Vagina (tissue), 2 donors: ENCODE data around the gene HM13. TPM values are rescaled to one million over a fixed set of nuclear protein-coding genes. Genes with fewer than 3 reads are reported as not detected.
"Not testable (repeated sequence)": the region's sequence is repeated elsewhere in the genome, so short reads cannot be mapped to it uniquely, and the experiment has no call there.

ENCODE experiments used
- DNase-seq, 2 donors: peaks; one replicate each; pipeline ENCODE4 v3.0.0-alpha.2; 2017; ENCODE audit errors: extremely low spot score in 2 of 2
- H3K27ac ChIP-seq: fragments of 200-600 bp; sonication (generic); one replicate; pipeline ENCODE4 v1.5.1; 2019
- H3K27me3 ChIP-seq: fragments of 200-600 bp; sonication (generic); one replicate; pipeline ENCODE4 v1.5.1; 2019
- H3K36me3 ChIP-seq, 2 donors: fragments of 200-600 bp; sonication (generic); one replicate each; pipeline ENCODE4 v1.5.1; 2017 to 2019
- H3K4me1 ChIP-seq: fragments of 200-600 bp; sonication (generic); one replicate; pipeline ENCODE4 v1.5.1; 2019
- H3K4me3 ChIP-seq, 2 donors: fragments of 200-600 bp; sonication (generic); 1 replicate in 1 of 2; 2 replicates in 1 of 2; pipeline ENCODE4 v1.5.1; 2016 to 2019
- H3K9me3 ChIP-seq: fragments of 200-600 bp; sonication (generic); one replicate; pipeline ENCODE4 v1.5.1; 2019
- POLR2A ChIP-seq, 2 donors: fragments of 450-650 bp; IDR thresholded peaks; one replicate each; pipeline ENCODE4 v1.6.1; 2017; ENCODE audit warnings: antibody characterized with exemption in 2 of 2, mild to moderate bottlenecking in 2 of 2, moderate library complexity in 2 of 2
- POLR2AphosphoS5 ChIP-seq, 2 donors: sonication (generic); formaldehyde crosslinking; IDR thresholded peaks; one replicate each; pipeline ENCODE4 v1.9.0; 2017; ENCODE audit warnings: antibody characterized with exemption in 2 of 2, mild to moderate bottlenecking in 2 of 2, low read depth in 1 of 2; ENCODE audit not compliant: insufficient read depth in 1 of 2
- intact Hi-C: fragments of 100-400 bp; cut with DNase I; formaldehyde crosslinking; loops from one replicate; pipeline ENCODE4 v1.15.1; 2023
- total RNA-seq: library from RNA; depleted of rRNA; stranded (reverse); fragments of >200 nt; gene quantifications from one replicate; pipeline ENCODE4 v1.2.3, GENCODE V29; 2016
- TF ChIP-seq, protein P1 (sequence below), 3 experiments: fragments of 450-650 bp in 2 of 3; fragments of 200-600 bp in 1 of 3; sonication (generic) in 1 of 3; IDR thresholded peaks; one replicate each; pipeline ENCODE4 v1.5.1; 2017 to 2019; ENCODE audit warnings: antibody characterized with exemption in 3 of 3, mild to moderate bottlenecking in 2 of 3, moderate library complexity in 2 of 3

The HM13 gene
- total RNA-seq, 1 donor from 2014 or later: 77.8 TPM

- TF ChIP-seq POLR2A (IDR thresholded peaks at IDR 0.05): peak in 1 of 2 donors; percentile 40
- TF ChIP-seq, protein P1, sequence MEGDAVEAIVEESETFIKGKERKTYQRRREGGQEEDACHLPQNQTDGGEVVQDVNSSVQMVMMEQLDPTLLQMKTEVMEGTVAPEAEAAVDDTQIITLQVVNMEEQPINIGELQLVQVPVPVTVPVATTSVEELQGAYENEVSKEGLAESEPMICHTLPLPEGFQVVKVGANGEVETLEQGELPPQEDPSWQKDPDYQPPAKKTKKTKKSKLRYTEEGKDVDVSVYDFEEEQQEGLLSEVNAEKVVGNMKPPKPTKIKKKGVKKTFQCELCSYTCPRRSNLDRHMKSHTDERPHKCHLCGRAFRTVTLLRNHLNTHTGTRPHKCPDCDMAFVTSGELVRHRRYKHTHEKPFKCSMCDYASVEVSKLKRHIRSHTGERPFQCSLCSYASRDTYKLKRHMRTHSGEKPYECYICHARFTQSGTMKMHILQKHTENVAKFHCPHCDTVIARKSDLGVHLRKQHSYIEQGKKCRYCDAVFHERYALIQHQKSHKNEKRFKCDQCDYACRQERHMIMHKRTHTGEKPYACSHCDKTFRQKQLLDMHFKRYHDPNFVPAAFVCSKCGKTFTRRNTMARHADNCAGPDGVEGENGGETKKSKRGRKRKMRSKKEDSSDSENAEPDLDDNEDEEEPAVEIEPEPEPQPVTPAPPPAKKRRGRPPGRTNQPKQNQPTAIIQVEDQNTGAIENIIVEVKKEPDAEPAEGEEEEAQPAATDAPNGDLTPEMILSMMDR (IDR thresholded peaks at IDR 0.05): no peak
- TF ChIP-seq POLR2AphosphoS5 (IDR thresholded peaks at IDR 0.05; ENCODE audit: insufficient read depth in 1 of 2, low read depth in 1 of 2): peak; percentile 93 to 96
- Histone ChIP-seq H3K9me3 (no peaks in the 10 kb centered on the region), H3K27me3 (no peaks in the 10 kb centered on the region), H3K27ac (peak overlapping the region; percentile 94), H3K4me1 (peaks cover 40% of the 10 kb centered on the region), H3K36me3 (no peaks in the 10 kb centered on the region), H3K4me3 (peak overlapping the region; percentile 42 to 54)
- intact Hi-C loops: loop anchor here (2.0 kb wide), 1 partner anchor 32 kb away; the partner anchor contains the start of gene ID1
- peak in 1 of 2 donors; percentile 99 for DNase-seq
Observed at GRCh38 chr20:31572701-31573554, 58.7 kb downstream of the HM13 start.

DNA sequence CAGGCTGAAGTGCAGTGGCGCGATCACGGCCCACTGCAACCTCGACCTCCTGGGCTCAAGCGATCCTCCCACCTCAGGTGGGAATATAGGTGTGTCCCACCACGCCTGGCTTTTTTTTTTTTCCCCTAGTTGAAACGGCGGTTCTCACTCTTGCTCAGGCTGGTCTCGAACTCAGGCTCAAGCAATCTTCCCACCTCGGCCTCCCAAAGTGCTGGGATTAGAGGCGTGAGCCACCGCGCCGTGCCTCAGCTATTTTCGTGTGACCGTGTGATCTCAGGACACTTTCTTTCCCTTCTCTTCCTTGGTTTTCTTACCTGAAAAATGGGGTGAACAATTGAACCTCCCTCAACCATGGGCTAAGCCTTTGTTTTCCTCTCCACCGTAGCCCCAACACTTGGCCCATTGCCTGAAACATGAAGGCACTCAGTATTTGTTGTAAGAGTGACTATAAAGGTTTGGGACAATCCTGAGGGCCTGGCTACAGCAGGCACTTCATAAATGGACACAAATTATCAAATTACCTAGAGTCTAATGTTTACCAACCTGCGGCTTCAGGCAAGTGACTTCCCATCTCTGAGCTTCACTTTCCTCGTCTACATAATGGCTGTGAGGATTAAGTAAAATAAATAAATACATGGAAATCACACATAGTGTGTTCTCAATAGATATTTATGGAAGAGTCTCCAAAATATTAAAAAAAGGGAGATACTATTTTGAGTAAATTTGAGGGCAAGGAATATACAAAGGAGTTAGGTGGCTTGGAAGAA, 59.5 kb downstream of the HM13 start:
- TF ChIP-seq POLR2A (IDR thresholded peaks at IDR 0.05) (no peak), POLR2AphosphoS5 (IDR thresholded peaks at IDR 0.05; ENCODE audit: insufficient read depth in 1 of 2, low read depth in 1 of 2) (no peak)
- TF ChIP-seq, protein P1 (IDR thresholded peaks at IDR 0.05): no peak
- Histone ChIP-seq H3K4me1 (peaks cover 40% of the 10 kb centered on the region), H3K27ac (peak overlapping the region; percentile 94), H3K9me3 (no peaks in the 10 kb centered on the region), H3K4me3 (peak overlapping the region; percentile 42 to 54), H3K36me3 (no peaks in the 10 kb centered on the region), H3K27me3 (no peaks in the 10 kb centered on the region)
- intact Hi-C loops: loop anchor here (2.0 kb wide), 1 partner anchor 31 kb away; the partner anchor contains the start of gene ID1
- DNase-seq: no peak

- DNase-seq, H3K36me3 ChIP-seq, H3K27me3 ChIP-seq, H3K4me3 ChIP-seq, H3K9me3 ChIP-seq, intact Hi-C loops, H3K27ac ChIP-seq: not testable (repeated sequence)
- peaks cover 31% of the 10 kb centered on the region for H3K4me1 ChIP-seq
Observed at GRCh38 chr20:31574986-31575385, 60.7 kb downstream of the HM13 start.

GRCh38 chr20:31576751-31577150, 62.5 kb downstream of the HM13 start:
- no peaks in the 10 kb centered on the region for H3K9me3 ChIP-seq
- no peaks in the 10 kb centered on the region for H3K27me3 ChIP-seq
- no peaks in the 10 kb centered on the region for H3K36me3 ChIP-seq
- no peak overlapping the region for H3K27ac ChIP-seq
- TF ChIP-seq, protein P1 (IDR thresholded peaks at IDR 0.05): no peak
- TF ChIP-seq POLR2A (IDR thresholded peaks at IDR 0.05) (no peak), POLR2AphosphoS5 (IDR thresholded peaks at IDR 0.05; ENCODE audit: insufficient read depth in 1 of 2, low read depth in 1 of 2) (no peak)
- DNase-seq: no peak
- H3K4me3 ChIP-seq: no peak overlapping the region
- peaks cover 18% of the 10 kb centered on the region for H3K4me1 ChIP-seq
- intact Hi-C loops: no loop called here

DNA sequence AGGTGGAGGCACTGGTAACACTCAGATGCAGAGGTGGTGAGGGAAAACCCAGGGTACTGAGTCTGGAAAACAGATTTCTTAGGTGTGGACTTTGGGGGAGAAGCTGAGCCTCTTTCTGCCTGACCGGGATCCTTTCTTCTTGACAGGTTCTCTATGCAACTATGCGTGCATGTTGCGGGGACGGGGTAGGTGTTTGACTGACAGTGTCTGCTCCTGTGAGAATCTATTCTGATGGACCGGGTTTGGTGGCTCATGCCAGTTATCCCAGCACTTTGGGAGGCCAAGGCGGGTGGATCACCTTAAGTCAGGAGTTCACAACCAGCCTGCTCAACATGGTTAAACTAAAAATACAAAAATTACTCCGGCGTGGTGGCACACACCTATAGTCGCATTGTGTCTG, 63.0 kb downstream of the HM13 start:
- H3K27ac ChIP-seq: no peak overlapping the region
- no peaks in the 10 kb centered on the region for H3K9me3 ChIP-seq
- TF ChIP-seq POLR2A (IDR thresholded peaks at IDR 0.05) (no peak), POLR2AphosphoS5 (IDR thresholded peaks at IDR 0.05; ENCODE audit: insufficient read depth in 1 of 2, low read depth in 1 of 2) (no peak)
- TF ChIP-seq, protein P1 (IDR thresholded peaks at IDR 0.05): no peak
- no peaks in the 10 kb centered on the region for H3K36me3 ChIP-seq
- H3K27me3 ChIP-seq: no peaks in the 10 kb centered on the region
- no peak for DNase-seq
- peaks cover 17% of the 10 kb centered on the region for H3K4me1 ChIP-seq
- H3K4me3 ChIP-seq: no peak overlapping the region
- intact Hi-C loops: no loop called here
